Measurements from ENCODE around the gene PSMA5. TPM values are rescaled to one million over a fixed set of nuclear protein-coding genes. Genes with fewer than 3 reads are reported as not detected.

Gene PSMA5
- total and polyA plus RNA-seq, 2 of the 4 experiments (the other 2 are of a cell fraction), result 75.5 to 107 TPM

- ChIA-PET CTCF (interaction anchor here (0.7 to 1.5 kb wide), 3 partner anchors 31 to 142 kb away, joined by 3 to 4 read pairs (median 3); partner anchors contain the start of gene PSRC1), POLR2A (ENCODE audit: unreplicated experiment) (interaction anchor here (0.7 kb wide), 1 partner anchor 110 kb away, joined by 4 read pairs; the partner anchor contains the start of gene PSRC1)
- peak overlapping the region; percentile 32 for H2AK9ac ChIP-seq (replicated peaks; ENCODE audit: low read depth, low read length, poor library complexity)
- WGBS, 2 experiments (ENCODE audit: extremely low coverage in 2 of 2, insufficient read length in 1 of 2), result 4% methylated on average over 5 of the region's 10 CpGs; no CpG with 5 or more reads in 1 of the 2 experiments
- peaks cover 18% of the 10 kb centered on the region for H3K9me1 ChIP-seq (ENCODE audit: insufficient read depth, low read length)
- H3K36me3 ChIP-seq (ENCODE audit: control insufficient read depth, insufficient read depth, low read length), result no peaks in the 10 kb centered on the region
- H3K4ac ChIP-seq (ENCODE audit: low read depth, low read length), result peak overlapping the region; percentile 47
- H4K91ac ChIP-seq (ENCODE audit: insufficient read depth, low read depth, low read length), result peak overlapping the region; percentile 71
- intact Hi-C loops (cut with micrococcal nuclease) (loop anchor here (1.0 to 2.0 kb wide), 4 partner anchors 18 to 110 kb away; partner anchors contain the start of gene PSRC1), dilution Hi-C loops (cut with HindIII; ENCODE audit: low sequenced_read_pairs, unreplicated experiment) (no loop called here), in situ Hi-C loops (cut with MboI; ENCODE audit: low sequenced_read_pairs) (no loop called here)
- peak overlapping the region; percentile 26; the same call in 1 of the 2 replicates for H2AK5ac ChIP-seq (ENCODE audit: low read depth, low read length)
- H4K20me1 ChIP-seq (ENCODE audit: insufficient read depth, low read length), result peaks cover 7% of the 10 kb centered on the region; the same call in 1 of the 2 replicates
- peak overlapping the region; percentile 93 for H2BK120ac ChIP-seq (ENCODE audit: low read depth, low read length)
- H2AFZ ChIP-seq (replicated peaks; ENCODE audit: low read length, poor library complexity), result peak overlapping the region; percentile 48
- peak overlapping the region; percentile 12 for H4K5ac ChIP-seq (ENCODE audit: low read depth, low read length)
- peak overlapping the region; percentile 79 for H3K56ac ChIP-seq (ENCODE audit: extremely low read depth, insufficient read depth, low read length)
- H3K27ac ChIP-seq (ENCODE audit: insufficient read depth, low read length), result peak overlapping the region; percentile 77
- TF ChIP-seq MXI1 (IDR thresholded peaks at IDR 0.05; ENCODE audit: borderline replicate concordance, low read depth, low read length), result peak; percentile 65
- no peak for TF ChIP-seq MAZ (IDR thresholded peaks at IDR 0.05; ENCODE audit: borderline replicate concordance, low read depth, low read length)
- H3K9me3 ChIP-seq (ENCODE audit: control insufficient read depth, insufficient read depth, low read length), result no peaks in the 10 kb centered on the region
- no peaks in the 10 kb centered on the region for H3K27me3 ChIP-seq (ENCODE audit: control insufficient read depth, insufficient read depth, low read length)
- peak overlapping the region; percentile 72 for H3K14ac ChIP-seq (replicated peaks; ENCODE audit: low read depth, low read length)
- H4K8ac ChIP-seq (ENCODE audit: low read depth in 2 of 2, low read length in 2 of 2), result peak overlapping the region; percentile 46 to 75
- DNase-seq, result peak; percentile 81
- peak; percentile 55 for ATAC-seq (ENCODE audit: low read depth)
- peak overlapping the region; percentile 68; the same call in 1 of the 2 replicates for H3K4me2 ChIP-seq (ENCODE audit: low read depth, low read length)
- peak overlapping the region; percentile 99 for H2BK15ac ChIP-seq (ENCODE audit: low read depth, low read length)
- peaks cover 14 to 68% of the 10 kb centered on the region in 2 experiments for H3K79me1 ChIP-seq (ENCODE audit: low read depth in 1 of 2, low read length in 2 of 2)
- peak overlapping the region; percentile 91 for H3K18ac ChIP-seq (ENCODE audit: low read depth, low read length)
- peak overlapping the region; percentile 13; the same call in 1 of the 2 replicates for H3K4me3 ChIP-seq (ENCODE audit: insufficient read depth, low read depth, low read length)
- peak overlapping the region; percentile 55 for H2BK20ac ChIP-seq (ENCODE audit: low read depth, low read length)
- H3K4me1 ChIP-seq (ENCODE audit: control insufficient read depth, insufficient read depth, low read length), result peaks cover 24% of the 10 kb centered on the region
- peak overlapping the region; percentile 24; the same call in 1 of the 2 replicates for H3K9ac ChIP-seq (ENCODE audit: low read depth, low read length)
- peak overlapping the region; percentile 82 for H2BK5ac ChIP-seq (ENCODE audit: low read depth, low read length, poor library complexity, severe bottlenecking)
- BruUV-seq (replicated peaks), result no TSS peak
- peak overlapping the region; percentile 61; the same call in 1 of the 2 replicates for H3K23ac ChIP-seq (ENCODE audit: low read depth, low read length)
Observed at GRCh38 chr1:109392788-109393616, 33.2 kb downstream of the PSMA5 start.
